ENCODE results near the gene FOXC2. TPM values are rescaled to one million over a fixed set of nuclear protein-coding genes. Genes with fewer than 3 reads are reported as not detected.

Gene FOXC2
- total and polyA plus RNA-seq, 10 of the 15 experiments (the other 5 are each of a cell fraction or from before 2014, with no cell fraction given) = not detected

- no peaks in the 10 kb centered on the region for H3K4me1 ChIP-seq (ENCODE audit: control insufficient read depth, insufficient read depth, low read length)
- no TSS peak for BruUV-seq (replicated peaks)
- SMC1A ChIA-PET (ENCODE audit: uncharacterized antibody, unreplicated experiment) = no interaction called here
- RAD21 ChIA-PET (ENCODE audit: unreplicated experiment) = no interaction called here
- intact Hi-C loops (cut with micrococcal nuclease; ENCODE audit: unreplicated experiment) (no loop called here), in situ Hi-C loops (cut with MboI) (no loop called here)
- ATAC-seq (no peak), FAIRE-seq (no peak), DNase-seq (ENCODE audit: low read depth, low spot score) (no peak)
- H3K36me3 ChIP-seq (ENCODE audit: control insufficient read depth in 2 of 2, insufficient read depth in 2 of 2, low read length in 1 of 2) = no peaks in the 10 kb centered on the region; a peak in 1 of 4 replicates
- no peak overlapping the region for H3K27ac ChIP-seq (ENCODE audit: control insufficient read depth, insufficient read depth)
- H4K20me1 ChIP-seq (ENCODE audit: control insufficient read depth, insufficient read depth) = no peaks in the 10 kb centered on the region; the same call in 1 of the 2 replicates
- CTCF ChIA-PET = no interaction called here
- no peak for TF ChIP-seq SIX5 (IDR thresholded peaks at IDR 0.05; ENCODE audit: low read depth, low read length, severe bottlenecking)
- no peak for TF ChIP-seq RELB (IDR thresholded peaks at IDR 0.05; ENCODE audit: low read depth)
- TF ChIP-seq EED (IDR thresholded peaks at IDR 0.05; ENCODE audit: low read depth) = no peak
- TF ChIP-seq BCLAF1 (IDR thresholded peaks at IDR 0.05) = no peak
- no peak for TF ChIP-seq SMC3 (IDR thresholded peaks at IDR 0.05; ENCODE audit: borderline replicate concordance, low read length)
- no peak for TF ChIP-seq POLR2A (IDR thresholded peaks at IDR 0.05; ENCODE audit: low read depth, low read length)
- TF ChIP-seq HDGF (IDR thresholded peaks at IDR 0.05) = no peak
- TF ChIP-seq CUX1 (IDR thresholded peaks at IDR 0.05; ENCODE audit: insufficient replicate concordance, low read depth, low read length) = no peak
- no peak for TF ChIP-seq WRNIP1 (IDR thresholded peaks at IDR 0.05; ENCODE audit: borderline replicate concordance, low read depth, low read length)
- no peak for TF ChIP-seq NR2F1 (conservative IDR thresholded peaks at IDR 0.05)
- TF ChIP-seq NR2C2 (IDR thresholded peaks at IDR 0.05; ENCODE audit: borderline replicate concordance, control insufficient read depth, insufficient read length, low read depth) = no peak
- TF ChIP-seq BCL11A (IDR thresholded peaks at IDR 0.05; ENCODE audit: low read depth, low read length) = no peak
- POLR2A ChIA-PET = no interaction called here
- no peaks in the 10 kb centered on the region for H3K27me3 ChIP-seq (replicated peaks in 1 of 2; ENCODE audit: control insufficient read depth in 2 of 2, insufficient read depth in 2 of 2, low read length in 1 of 2)
- no peaks in the 10 kb centered on the region for H3K9me3 ChIP-seq (replicated peaks; ENCODE audit: control insufficient read depth, insufficient read depth, low read length)
- 89% methylated on average over 7 of the region's 7 CpGs for WGBS (ENCODE audit: insufficient coverage, insufficient replicate concordance, low lambda C conversion rate, missing lambda C conversion rate)
- no peak overlapping the region for H3K4me3 ChIP-seq
- H2AFZ ChIP-seq (ENCODE audit: control insufficient read depth, low read depth, low read length) = no peak overlapping the region
- H3K4me2 ChIP-seq (ENCODE audit: control insufficient read depth, insufficient read depth) = no peak overlapping the region
- H3K79me2 ChIP-seq (ENCODE audit: control insufficient read depth, insufficient read depth, low read length) = no peaks in the 10 kb centered on the region
- no peak overlapping the region for H3K9ac ChIP-seq (ENCODE audit: control insufficient read depth, insufficient read depth, low read length)
Measured at GRCh38 chr16:86532526-86532815, 34.2 kb upstream of the FOXC2 start.
